ENCODE data around the gene WNT4.

DNA sequence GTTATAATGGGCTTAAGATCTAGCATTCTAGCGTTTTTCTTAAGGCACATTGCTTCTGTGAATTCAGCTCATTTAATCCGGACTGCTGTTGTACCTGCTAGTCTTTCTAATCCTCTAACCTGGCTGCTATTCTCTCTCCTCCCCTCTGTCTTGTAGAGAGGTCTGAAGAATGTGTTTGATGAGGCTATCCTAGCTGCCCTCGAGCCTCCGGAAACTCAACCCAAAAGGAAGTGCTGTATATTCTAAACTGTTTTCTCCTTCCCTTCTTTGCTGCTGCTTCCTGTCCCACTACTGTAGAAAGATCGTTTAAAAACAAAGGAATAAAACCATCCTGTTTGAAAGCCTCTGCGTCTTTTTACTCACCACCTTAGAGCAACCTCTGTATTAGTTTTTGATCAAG lies 53.1 kb downstream of the WNT4 start:
- TF ChIP-seq, protein P1, sequence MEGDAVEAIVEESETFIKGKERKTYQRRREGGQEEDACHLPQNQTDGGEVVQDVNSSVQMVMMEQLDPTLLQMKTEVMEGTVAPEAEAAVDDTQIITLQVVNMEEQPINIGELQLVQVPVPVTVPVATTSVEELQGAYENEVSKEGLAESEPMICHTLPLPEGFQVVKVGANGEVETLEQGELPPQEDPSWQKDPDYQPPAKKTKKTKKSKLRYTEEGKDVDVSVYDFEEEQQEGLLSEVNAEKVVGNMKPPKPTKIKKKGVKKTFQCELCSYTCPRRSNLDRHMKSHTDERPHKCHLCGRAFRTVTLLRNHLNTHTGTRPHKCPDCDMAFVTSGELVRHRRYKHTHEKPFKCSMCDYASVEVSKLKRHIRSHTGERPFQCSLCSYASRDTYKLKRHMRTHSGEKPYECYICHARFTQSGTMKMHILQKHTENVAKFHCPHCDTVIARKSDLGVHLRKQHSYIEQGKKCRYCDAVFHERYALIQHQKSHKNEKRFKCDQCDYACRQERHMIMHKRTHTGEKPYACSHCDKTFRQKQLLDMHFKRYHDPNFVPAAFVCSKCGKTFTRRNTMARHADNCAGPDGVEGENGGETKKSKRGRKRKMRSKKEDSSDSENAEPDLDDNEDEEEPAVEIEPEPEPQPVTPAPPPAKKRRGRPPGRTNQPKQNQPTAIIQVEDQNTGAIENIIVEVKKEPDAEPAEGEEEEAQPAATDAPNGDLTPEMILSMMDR (IDR thresholded peaks at IDR 0.05) = no peak
- TF ChIP-seq POLR2A (IDR thresholded peaks at IDR 0.05) (no peak), POLR2AphosphoS5 (IDR thresholded peaks at IDR 0.05) (no peak)
